CD14-positive monocyte (primary cell): ENCODE data around the gene UGT1A6. TPM values are rescaled to one million over a fixed set of nuclear protein-coding genes. Genes with fewer than 3 reads are reported as not detected.

Source experiments
- DNase-seq, 3 donors: peaks; one replicate each; pipeline ENCODE4 v3.0.0-alpha.2; 2011 to 2022
- H2AFZ ChIP-seq: 2 replicates; pipeline ENCODE4 v1.6.0; 2012; ENCODE audit warnings: mild to moderate bottlenecking, low read depth, low read length, inconsistent platforms; ENCODE audit not compliant: insufficient read depth, poor library complexity, severe bottlenecking
- H3K27ac ChIP-seq, 2 donors: 1 replicate in 1 of 2; 2 replicates in 1 of 2; pipeline ENCODE4 v1.5.1; 2012 to 2013; ENCODE audit warnings: low read length in 2 of 2, control low read depth in 1 of 2, inconsistent platforms in 1 of 2, low read depth in 1 of 2, mild to moderate bottlenecking in 1 of 2
- H3K27me3 ChIP-seq, 2 donors: one replicate each; pipeline versions ENCODE4 v1.6.0 to v1.6.1; 2011 to 2013; ENCODE audit warnings: low read length in 2 of 2; ENCODE audit not compliant: control insufficient read depth in 2 of 2, insufficient read depth in 2 of 2
- H3K36me3 ChIP-seq, 2 donors: replicated peaks in 1 of 2; 1 replicate in 1 of 2; 2 replicates in 1 of 2; pipeline versions ENCODE4 v1.5.1 to v1.6.1; 2012 to 2013; ENCODE audit warnings: low read length in 2 of 2, control low read depth in 1 of 2, inconsistent platforms in 1 of 2, mild to moderate bottlenecking in 1 of 2; ENCODE audit not compliant: insufficient read depth in 2 of 2, control insufficient read depth in 1 of 2
- H3K4me1 ChIP-seq, 2 donors: 1 replicate in 1 of 2; 2 replicates in 1 of 2; pipeline versions ENCODE4 v1.5.1 to v1.6.1; 2012 to 2013; ENCODE audit warnings: low read length in 2 of 2, control low read depth in 1 of 2, inconsistent platforms in 1 of 2, mild to moderate bottlenecking in 1 of 2, moderate library complexity in 1 of 2; ENCODE audit not compliant: insufficient read depth in 2 of 2, control insufficient read depth in 1 of 2
- H3K4me2 ChIP-seq: replicated peaks from 2 replicates; pipeline ENCODE3; 2012; ENCODE audit warnings: low read length, moderate library complexity, mild to moderate bottlenecking; ENCODE audit not compliant: poor library complexity, severe bottlenecking; ENCODE audit errors: extremely low read depth
- H3K4me3 ChIP-seq, 3 experiments: fragments of 200-600 bp in 1 of 3; sonication (generic) in 1 of 3; replicated peaks in 1 of 3; 1 replicate in 2 of 3; 2 replicates in 1 of 3; pipeline ENCODE4 v1.5.1; 2011 to 2013; ENCODE audit warnings: low read length in 3 of 3, mild to moderate bottlenecking in 3 of 3, control low read depth in 2 of 3, low read depth in 2 of 3, inconsistent platforms in 1 of 3, moderate library complexity in 1 of 3
- H3K79me2 ChIP-seq: 2 replicates; pipeline ENCODE4 v1.6.0; 2012; ENCODE audit warnings: mild to moderate bottlenecking, control low read depth, inconsistent platforms, low read length, moderate library complexity; ENCODE audit not compliant: insufficient read depth
- H3K9ac ChIP-seq: 2 replicates; pipeline ENCODE4 v1.6.0; 2017; ENCODE audit warnings: low read length, mild to moderate bottlenecking; ENCODE audit not compliant: insufficient read depth, poor library complexity, severe bottlenecking
- H3K9me3 ChIP-seq, 2 donors: replicated peaks in 1 of 2; 1 replicate in 1 of 2; 2 replicates in 1 of 2; pipeline versions ENCODE4 v1.5.1 to v1.6.1; 2012 to 2013; ENCODE audit warnings: low read length in 2 of 2, control low read depth in 1 of 2; ENCODE audit not compliant: control insufficient read depth in 1 of 2, insufficient read depth in 1 of 2
- H4K20me1 ChIP-seq: 2 replicates; pipeline ENCODE4 v1.6.0; 2012; ENCODE audit warnings: mild to moderate bottlenecking, low read length, control low read depth, moderate library complexity; ENCODE audit not compliant: insufficient read depth
- H3K27ac Mint-ChIP-seq, 7 donors: one replicate each; pipeline ENCODE4 v1.8.0; 2020; ENCODE audit warnings: mild to moderate bottlenecking in 7 of 7, mixed read lengths in 7 of 7, moderate library complexity in 6 of 7, inconsistent platforms in 2 of 7
- H3K27me3 Mint-ChIP-seq, 3 donors: one replicate each; pipeline ENCODE4 v1.8.0; 2021 to 2022; ENCODE audit warnings: low read depth in 3 of 3, mild to moderate bottlenecking in 3 of 3, mixed read lengths in 3 of 3, moderate library complexity in 3 of 3, inconsistent platforms in 1 of 3
- H3K36me3 Mint-ChIP-seq, 2 donors: one replicate each; pipeline ENCODE4 v1.8.0; 2020; ENCODE audit warnings: mixed read lengths in 2 of 2, inconsistent platforms in 1 of 2, mild to moderate bottlenecking in 1 of 2
- H3K4me1 Mint-ChIP-seq: one replicate; pipeline ENCODE4 v1.8.0; 2020; ENCODE audit warnings: mild to moderate bottlenecking, mixed read lengths
- H3K4me3 Mint-ChIP-seq, 2 donors: one replicate each; pipeline ENCODE4 v1.8.0; 2020; ENCODE audit warnings: mild to moderate bottlenecking in 2 of 2, mixed read lengths in 2 of 2, moderate library complexity in 1 of 2
- H3K9me3 Mint-ChIP-seq, 7 donors: one replicate each; pipeline ENCODE4 v1.8.0; 2020 to 2022; ENCODE audit warnings: mixed read lengths in 7 of 7, mild to moderate bottlenecking in 6 of 7, moderate library complexity in 6 of 7, inconsistent platforms in 2 of 7
- CTCF ChIP-seq: fragments of 200-600 bp; IDR thresholded peaks from one replicate; pipeline ENCODE4 v1.8.0; 2022; ENCODE audit warnings: antibody characterized with exemption, mild to moderate bottlenecking
- WGBS: methylation state at CpG from one replicate; pipeline ENCODE4 v1.1.5; 2013; ENCODE audit warnings: missing lambda C conversion rate; ENCODE audit not compliant: insufficient coverage; 5-methylcytosine and 5-hydroxymethylcytosine counted together
- intact Hi-C, 2 donors: fragments of 100-400 bp; cut with micrococcal nuclease; formaldehyde crosslinking; loops; one replicate each; pipeline versions ENCODE4 v1.15.0 to v1.15.1; 2023
- polyA plus RNA-seq, 3 donors: library from polyadenylated mRNA; depleted of rRNA in 1 of 3; unstranded in 2 of 3; stranded (reverse) in 1 of 3; fragments of 300-500 nt in 2 of 3; fragments of >200 nt in 1 of 3; fragmentation: Illumina TruSeq in 2 of 3; gene quantifications; 1 replicate in 2 of 3; 2 replicates in 1 of 3; pipeline ENCODE4 v1.2.3, GENCODE V29; 2012 to 2021

UGT1A6 gene
- polyA plus RNA-seq, 3 donors = not detected

GRCh38 chr2:233689031-233689430, 3.7 kb upstream of the UGT1A6 start:
- Mint-ChIP-seq H3K9me3 (peaks cover 0 to 6% (median 0%) of the 10 kb centered on the region in 7 donors), H3K27me3 (peaks cover 0 to 2% (median 0%) of the 10 kb centered on the region in 3 donors), H3K36me3 (no peaks in the 10 kb centered on the region), H3K4me3 (no peak overlapping the region), H3K27ac (peak overlapping the region in 1 of 7 donors; percentile 54), H3K4me1 (no peaks in the 10 kb centered on the region)
- H3K79me2 ChIP-seq = no peaks in the 10 kb centered on the region
- no peaks in the 10 kb centered on the region for H3K36me3 ChIP-seq
- H3K4me3 ChIP-seq = no peak overlapping the region
- intact Hi-C loops = no loop called here
- no peaks in the 10 kb centered on the region for H3K9me3 ChIP-seq
- DNase-seq = no peak
- no peaks in the 10 kb centered on the region for H3K4me1 ChIP-seq
- no peak overlapping the region for H3K27ac ChIP-seq
- no peak overlapping the region for H3K9ac ChIP-seq
- no peak for TF ChIP-seq CTCF
- H4K20me1 ChIP-seq = no peaks in the 10 kb centered on the region
- H3K4me2 ChIP-seq = no peak overlapping the region
- no peaks in the 10 kb centered on the region for H3K27me3 ChIP-seq
- H2AFZ ChIP-seq = no peak overlapping the region

- H3K4me2 ChIP-seq = no peak overlapping the region
- H3K4me1 Mint-ChIP-seq = no peaks in the 10 kb centered on the region
- no peak overlapping the region for H3K27ac ChIP-seq
- no peaks in the 10 kb centered on the region for H3K36me3 Mint-ChIP-seq
- H4K20me1 ChIP-seq = no peaks in the 10 kb centered on the region
- no peaks in the 10 kb centered on the region for H3K9me3 ChIP-seq
- DNase-seq = no peak
- H3K4me3 Mint-ChIP-seq = no peak overlapping the region
- no peak for TF ChIP-seq CTCF
- WGBS = 0% methylated on average over 2 of the region's 3 CpGs
- no peaks in the 10 kb centered on the region for H3K36me3 ChIP-seq
- intact Hi-C loops = no loop called here
- H3K79me2 ChIP-seq = no peaks in the 10 kb centered on the region
- H3K27me3 ChIP-seq = no peaks in the 10 kb centered on the region
- no peaks in the 10 kb centered on the region for H3K4me1 ChIP-seq
- H3K9me3 Mint-ChIP-seq = peaks cover 0 to 6% (median 0%) of the 10 kb centered on the region in 7 donors
- no peak overlapping the region for H3K27ac Mint-ChIP-seq
- no peak overlapping the region for H2AFZ ChIP-seq
- H3K9ac ChIP-seq = no peak overlapping the region
- H3K4me3 ChIP-seq = no peak overlapping the region
- peaks cover 0 to 2% (median 0%) of the 10 kb centered on the region in 3 donors for H3K27me3 Mint-ChIP-seq
Observed at GRCh38 chr2:233689501-233689900, 3.2 kb upstream of the UGT1A6 start.
